GM23338 (cell line): ENCODE measurements around the gene ABHD5. TPM values are rescaled to one million over a fixed set of nuclear protein-coding genes. Genes with fewer than 3 reads are reported as not detected.

ENCODE experiments used
- ATAC-seq: fragments of 200-7000 bp; cut with Tn5 transposase; 3 replicates; pipeline ENCODE4 v1.9.1; 2020
- DNase-seq: peaks from one replicate; pipeline ENCODE4 v3.0.0-alpha.2; 2015; ENCODE audit warnings: low spot score
- H2AFZ ChIP-seq: fragments of 200-600 bp; sonication (generic); 2 replicates; pipeline ENCODE4 v1.8.0; 2016; ENCODE audit warnings: antibody characterized with exemption, mild to moderate bottlenecking, moderate library complexity
- H3F3A ChIP-seq: fragments of 200-600 bp; sonication (generic); replicated peaks from 2 replicates; pipeline ENCODE4 v1.8.0; 2017; ENCODE audit warnings: antibody characterized with exemption, mixed run types, low read depth
- H3K27ac ChIP-seq: fragments of 200-600 bp; sonication (generic); 2 replicates; pipeline ENCODE4 v1.6.1; 2016; ENCODE audit warnings: low read depth
- H3K27me3 ChIP-seq: fragments of 200-600 bp; sonication (generic); 2 replicates; pipeline ENCODE4 v1.8.0; 2016; ENCODE audit warnings: mild to moderate bottlenecking, mixed run types, moderate library complexity; ENCODE audit not compliant: insufficient read depth
- H3K36me3 ChIP-seq: fragments of 200-600 bp; sonication (generic); 2 replicates; pipeline ENCODE4 v1.8.0; 2016; ENCODE audit warnings: mild to moderate bottlenecking; ENCODE audit not compliant: insufficient read depth
- H3K4me1 ChIP-seq: fragments of 200-600 bp; sonication (generic); 2 replicates; pipeline ENCODE4 v1.8.0; 2016; ENCODE audit warnings: mild to moderate bottlenecking, moderate library complexity; ENCODE audit not compliant: insufficient read depth
- H3K4me2 ChIP-seq: fragments of 200-600 bp; sonication (generic); 2 replicates; pipeline ENCODE4 v1.7.1; 2017; ENCODE audit warnings: mixed run types
- H3K4me3 ChIP-seq: fragments of 200-600 bp; sonication (generic); 2 replicates; pipeline ENCODE4 v1.6.1; 2016; ENCODE audit warnings: mixed run types
- H3K79me2 ChIP-seq: fragments of 200-600 bp; sonication (generic); replicated peaks from 2 replicates; pipeline ENCODE4 v1.8.0; 2017; ENCODE audit warnings: mild to moderate bottlenecking; ENCODE audit not compliant: insufficient read depth
- H3K9me2 ChIP-seq: fragments of 200-600 bp; sonication (generic); 2 replicates; pipeline ENCODE4 v1.8.0; 2017; ENCODE audit not compliant: insufficient read depth
- H4K20me1 ChIP-seq: fragments of 200-600 bp; sonication (generic); replicated peaks from 2 replicates; pipeline ENCODE4 v1.8.0; 2017; ENCODE audit warnings: mild to moderate bottlenecking; ENCODE audit not compliant: insufficient read depth
- H3K27ac Mint-ChIP-seq: 2 replicates; pipeline ENCODE4 v1.8.0; 2020; ENCODE audit warnings: inconsistent platforms, mild to moderate bottlenecking, moderate library complexity, mixed read lengths
- H3K27me3 Mint-ChIP-seq: 3 replicates; pipeline ENCODE4 v1.8.0; 2022; ENCODE audit warnings: low read depth, mild to moderate bottlenecking, moderate library complexity, mixed read lengths, inconsistent platforms; ENCODE audit not compliant: insufficient read depth, poor library complexity
- H3K36me3 Mint-ChIP-seq: 3 replicates; pipeline ENCODE4 v1.8.0; 2021; ENCODE audit warnings: low read depth, mild to moderate bottlenecking, inconsistent platforms, moderate library complexity, mixed read lengths
- H3K4me1 Mint-ChIP-seq: 3 replicates; pipeline ENCODE4 v1.8.0; 2020; ENCODE audit warnings: mild to moderate bottlenecking, inconsistent platforms, mixed read lengths
- H3K4me3 Mint-ChIP-seq: 3 replicates; pipeline ENCODE4 v1.8.0; 2021; ENCODE audit warnings: moderate library complexity, mild to moderate bottlenecking, inconsistent platforms, mixed read lengths
- H3K9me3 Mint-ChIP-seq: 3 replicates; pipeline ENCODE4 v1.8.0; 2020; ENCODE audit warnings: moderate library complexity, mild to moderate bottlenecking, inconsistent platforms, mixed read lengths
- CREB1 ChIP-seq: fragments of 250-450 bp; sonication (Bioruptor Pico); IDR thresholded peaks from 2 replicates; pipeline ENCODE4 v1.5.0; 2020; ENCODE audit warnings: low read depth, mild to moderate bottlenecking, moderate library complexity
- NANOG ChIP-seq: IDR thresholded peaks from 2 replicates; pipeline ENCODE4 v1.6.1; 2016; ENCODE audit warnings: antibody characterized with exemption, borderline replicate concordance
- REST ChIP-seq: IDR thresholded peaks from one replicate; pipeline ENCODE4 v1.6.1; 2018; ENCODE audit warnings: antibody characterized with exemption; ENCODE audit not compliant: unreplicated experiment
- STAT1 ChIP-seq: IDR thresholded peaks from one replicate; pipeline ENCODE4 v1.6.1; 2016; ENCODE audit warnings: antibody characterized with exemption; ENCODE audit not compliant: unreplicated experiment
- ZNF114 ChIP-seq: fragments of 250-450 bp; sonication (Bioruptor Pico); IDR thresholded peaks from 2 replicates; pipeline ENCODE4 v1.5.0; 2020; ENCODE audit warnings: mild to moderate bottlenecking, moderate library complexity
- ZNF331 ChIP-seq: fragments of 250-450 bp; sonication (Bioruptor Pico); IDR thresholded peaks from 2 replicates; pipeline ENCODE4 v1.5.0; 2020; ENCODE audit warnings: low read depth, mild to moderate bottlenecking, moderate library complexity
- polyA plus RNA-seq: library from polyadenylated mRNA; unstranded; fragments of >200 nt; fragmentation: Nextera tagmentation; extraction: Ambion mirVana; gene quantifications from 2 replicates; pipeline ENCODE4 v1.2.1, GENCODE V29; 2016
- total RNA-seq: library from RNA; depleted of rRNA; stranded (reverse); fragments of >200 nt; shearing (Covaris generic); gene quantifications from 2 replicates; pipeline ENCODE4 v1.2.3, GENCODE V29; 2014
- TF ChIP-seq, protein P1 (sequence below), 2 experiments: fragments of 200-600 bp in 1 of 2; sonication (generic) in 1 of 2; conservative IDR thresholded peaks; 2 replicates each; pipeline versions ENCODE4 v1.5.1 to v1.6.1; 2016 to 2017; ENCODE audit warnings: antibody characterized with exemption in 2 of 2, low read depth in 2 of 2, mild to moderate bottlenecking in 2 of 2, moderate library complexity in 1 of 2

The ABHD5 gene
- total and polyA plus RNA-seq, 2 experiments from 2014 or later: 12.1 to 12.3 TPM

DNA sequence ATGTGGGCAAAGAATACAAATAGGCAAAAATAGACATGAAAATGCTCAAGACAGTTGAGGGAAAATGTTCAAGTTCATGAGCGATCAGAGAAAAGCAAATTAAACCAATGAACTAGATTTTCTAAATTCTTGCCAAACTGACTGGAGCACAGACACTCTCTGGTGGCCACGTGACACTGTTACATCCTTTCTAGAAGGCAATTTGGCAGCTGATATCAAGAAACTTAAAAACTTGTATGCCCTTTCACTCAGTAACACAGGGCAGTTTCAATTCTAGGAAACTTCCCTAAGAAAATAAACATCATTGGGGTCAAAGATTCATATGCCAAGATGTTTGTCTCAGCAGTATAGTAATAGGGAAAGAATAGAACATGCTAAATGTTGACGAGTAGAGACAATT lies 52.2 kb downstream of the ABHD5 start:
- Histone ChIP-seq H3F3A (no peaks in the 10 kb centered on the region), H3K79me2 (no peaks in the 10 kb centered on the region), H3K9me2 (no peaks in the 10 kb centered on the region), H3K4me3 (no peak overlapping the region), H3K36me3 (no peaks in the 10 kb centered on the region), H4K20me1 (no peaks in the 10 kb centered on the region), H2AFZ (no peak overlapping the region), H3K4me1 (no peaks in the 10 kb centered on the region), H3K27ac (no peak overlapping the region), H3K27me3 (no peaks in the 10 kb centered on the region), H3K4me2 (no peak overlapping the region)
- Mint-ChIP-seq H3K27ac (no peak overlapping the region), H3K4me3 (no peak overlapping the region), H3K4me1 (no peaks in the 10 kb centered on the region), H3K27me3 (peaks cover 3% of the 10 kb centered on the region), H3K36me3 (peaks cover 3% of the 10 kb centered on the region), H3K9me3 (peaks cover 17% of the 10 kb centered on the region)
- no peak for ATAC-seq
- TF ChIP-seq REST: no peak
- TF ChIP-seq, protein P1, sequence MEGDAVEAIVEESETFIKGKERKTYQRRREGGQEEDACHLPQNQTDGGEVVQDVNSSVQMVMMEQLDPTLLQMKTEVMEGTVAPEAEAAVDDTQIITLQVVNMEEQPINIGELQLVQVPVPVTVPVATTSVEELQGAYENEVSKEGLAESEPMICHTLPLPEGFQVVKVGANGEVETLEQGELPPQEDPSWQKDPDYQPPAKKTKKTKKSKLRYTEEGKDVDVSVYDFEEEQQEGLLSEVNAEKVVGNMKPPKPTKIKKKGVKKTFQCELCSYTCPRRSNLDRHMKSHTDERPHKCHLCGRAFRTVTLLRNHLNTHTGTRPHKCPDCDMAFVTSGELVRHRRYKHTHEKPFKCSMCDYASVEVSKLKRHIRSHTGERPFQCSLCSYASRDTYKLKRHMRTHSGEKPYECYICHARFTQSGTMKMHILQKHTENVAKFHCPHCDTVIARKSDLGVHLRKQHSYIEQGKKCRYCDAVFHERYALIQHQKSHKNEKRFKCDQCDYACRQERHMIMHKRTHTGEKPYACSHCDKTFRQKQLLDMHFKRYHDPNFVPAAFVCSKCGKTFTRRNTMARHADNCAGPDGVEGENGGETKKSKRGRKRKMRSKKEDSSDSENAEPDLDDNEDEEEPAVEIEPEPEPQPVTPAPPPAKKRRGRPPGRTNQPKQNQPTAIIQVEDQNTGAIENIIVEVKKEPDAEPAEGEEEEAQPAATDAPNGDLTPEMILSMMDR (conservative IDR thresholded peaks at IDR 0.05; ENCODE audit: low read depth in 2 of 2): peak; percentile 49 to 51
- DNase-seq: no peak

- Histone ChIP-seq H3K27me3 (no peaks in the 10 kb centered on the region), H3K9me2 (no peaks in the 10 kb centered on the region), H3K4me2 (no peak overlapping the region), H3K79me2 (no peaks in the 10 kb centered on the region), H4K20me1 (no peaks in the 10 kb centered on the region), H3K27ac (no peak overlapping the region), H3K4me3 (no peak overlapping the region), H3K36me3 (no peaks in the 10 kb centered on the region), H3F3A (no peaks in the 10 kb centered on the region), H2AFZ (peak overlapping the region; percentile 90), H3K4me1 (0 out of 2 replicates have a peak, but pooled peaks cover 4% of the 10 kb centered on the region)
- peaks cover 7% of the 10 kb centered on the region; the same call in 2 of the 3 replicates for H3K4me1 Mint-ChIP-seq
- peaks cover 3% of the 10 kb centered on the region for H3K36me3 Mint-ChIP-seq
- H3K4me3 Mint-ChIP-seq: no peak overlapping the region
- DNase-seq (no peak), ATAC-seq (no peak)
- H3K9me3 Mint-ChIP-seq: peaks cover 17% of the 10 kb centered on the region
- no peak for TF ChIP-seq NANOG
- no peak for TF ChIP-seq ZNF114
- no peak for TF ChIP-seq CREB1
- no peak for TF ChIP-seq ZNF331 (CRISPR knock-in tag)
- TF ChIP-seq STAT1: no peak
- H3K27me3 Mint-ChIP-seq: peaks cover 6% of the 10 kb centered on the region
- H3K27ac Mint-ChIP-seq: no peak overlapping the region
These were observed 56.9 kb downstream of the ABHD5 start for GRCh38 chr3:43747641-43748040.
